OCI-LY7 (cell line): ENCODE data around the gene HMSD.

ENCODE experiments used
- CTCF ChIP-seq: fragments of 200-600 bp; sonication (generic); conservative IDR thresholded peaks from 2 replicates; pipeline ENCODE4 v1.5.1; 2014; ENCODE audit warnings: mild to moderate bottlenecking, antibody characterized with exemption, low read length, moderate library complexity, mixed read lengths
- EZH2phosphoT487 ChIP-seq: fragments of 200-600 bp; sonication (generic); IDR thresholded peaks from 2 replicates; pipeline ENCODE4 v1.6.1; 2018; ENCODE audit warnings: low read depth, borderline replicate concordance, mild to moderate bottlenecking, mixed run types, antibody characterized with exemption, low read length, moderate library complexity, mixed read lengths

- TF ChIP-seq CTCF (no peak), EZH2phosphoT487 (no peak)
Observed at GRCh38 chr18:63987743-63988142, 38.6 kb downstream of the HMSD start.
